HG03060 (cell line): ENCODE results near the gene PRPF8.

Source experiments
- ATAC-seq: cut with Tn5 transposase; IDR thresholded peaks from one replicate; pipeline ENCODE4 v1.9.1; 2021; ENCODE audit warnings: low read depth, moderate number of reproducible peaks; ENCODE audit not compliant: unreplicated experiment

PRPF8 gene

DNA sequence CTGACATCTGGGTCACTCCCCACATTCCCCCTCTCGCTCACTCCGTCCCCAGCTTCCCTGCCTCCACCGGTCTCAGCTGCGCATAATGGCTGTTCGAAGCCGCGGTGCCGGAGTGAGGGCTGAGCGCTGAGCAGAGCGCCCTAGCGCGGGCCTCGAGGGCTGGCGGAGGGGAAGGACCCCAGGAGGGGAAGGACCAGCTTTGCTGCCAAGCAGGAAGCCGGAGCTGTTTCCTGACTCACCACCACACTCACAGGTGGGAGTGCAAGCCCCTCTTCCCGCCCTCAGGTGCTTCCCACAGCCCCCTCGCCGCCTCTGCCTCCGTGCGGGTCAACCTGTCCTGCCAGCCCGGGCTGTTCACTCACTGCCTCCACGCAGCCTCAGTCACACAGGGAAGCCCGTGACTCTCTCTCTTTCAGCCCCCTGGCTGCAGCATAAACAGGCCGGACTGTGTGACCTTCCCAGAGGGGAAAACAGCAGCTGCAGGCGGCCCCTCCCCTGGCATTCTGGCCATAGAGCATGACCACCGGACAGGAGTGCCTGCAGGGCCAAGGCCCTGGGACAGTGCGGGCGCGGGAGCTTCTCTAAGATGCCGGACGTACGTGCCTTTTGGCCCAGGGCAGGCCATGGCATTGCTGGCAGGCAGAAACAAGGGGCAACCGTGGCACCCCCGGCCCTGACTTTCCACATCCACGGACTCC lies 79.7 kb downstream of the PRPF8 start:
- no peak for ATAC-seq

DNA sequence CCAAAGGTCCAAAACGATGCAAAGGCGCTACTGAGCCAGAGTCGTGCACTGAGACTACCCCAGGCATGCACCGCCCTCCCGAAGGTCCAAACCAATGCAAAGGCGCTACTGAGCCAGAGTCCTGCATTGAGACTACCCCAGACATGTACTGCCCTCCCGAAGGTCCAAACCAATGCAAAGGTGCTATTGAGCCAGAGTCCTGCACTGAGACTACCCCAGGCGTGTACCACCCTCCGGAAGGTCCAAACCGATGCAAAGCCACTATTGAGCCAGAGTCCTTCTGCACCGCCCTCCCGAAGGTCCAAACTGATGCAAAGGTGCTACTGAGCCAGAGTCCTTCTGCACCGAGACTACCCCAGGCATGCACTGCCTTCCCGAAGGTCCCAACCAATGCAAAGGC lies 83.1 kb downstream of the PRPF8 start:
- ATAC-seq, result no peak
